ENCODE results near the gene THSD4. TPM values are rescaled to one million over a fixed set of nuclear protein-coding genes. Genes with fewer than 3 reads are reported as not detected.

Gene THSD4
- total and polyA plus RNA-seq, 9 of the 15 experiments (the other 6 are each of a cell fraction or from before 2014, with no cell fraction given) = 0.04 TPM; not detected in 5

- no peak overlapping the region for H3K27ac ChIP-seq (ENCODE audit: extremely low read depth, low read depth, low read length)
- WGBS (ENCODE audit: insufficient coverage, low coverage, missing lambda C conversion rate) = 0% methylated on average over 6 of the region's 6 CpGs
- BruUV-seq (replicated peaks) = no TSS peak
Observed at GRCh38 chr15:71410347-71410746, 295.1 kb downstream of the THSD4 start.

More at GRCh38 chr15:71410347-71410746, 295.1 kb downstream of the THSD4 start:
- Histone ChIP-seq H4K20me1 (replicated peaks; ENCODE audit: control insufficient read depth, insufficient read depth, low read length) (no peaks in the 10 kb centered on the region), H3K4me1 (replicated peaks in 1 of 2; ENCODE audit: control insufficient read depth in 2 of 2, insufficient read depth in 2 of 2, low read length in 2 of 2) (no peaks in the 10 kb centered on the region), H3K9me1 (ENCODE audit: control insufficient read depth, insufficient read depth, low read length) (no peaks in the 10 kb centered on the region), H3K4me2 (ENCODE audit: insufficient read depth, low read length) (no peak overlapping the region), H3K36me3 (ENCODE audit: control insufficient read depth, insufficient read depth, low read length) (no peaks in the 10 kb centered on the region), H2AFZ (ENCODE audit: low read depth, low read length) (no peak overlapping the region), H3K9ac (ENCODE audit: insufficient read depth in 1 of 2, low read depth in 2 of 2, low read length in 2 of 2) (no peak overlapping the region), H3K27me3 (ENCODE audit: control insufficient read depth in 2 of 2, insufficient read depth in 2 of 2, low read length in 2 of 2) (peaks cover 0 to 5% of the 10 kb centered on the region in 2 experiments; a peak in 1 of 5 replicates), H3K9me3 (replicated peaks; ENCODE audit: control insufficient read depth, insufficient read depth, low read depth, low read length) (no peaks in the 10 kb centered on the region), H3K79me2 (ENCODE audit: control insufficient read depth, insufficient read depth, low read length) (no peaks in the 10 kb centered on the region), H3K4me3 (no peak overlapping the region)
- ChIA-PET CTCF (ENCODE audit: low intra/inter-chr PET ratio) (no interaction called here), POLR2A (interaction anchor here (1.1 kb wide), 1 partner anchor 10 kb away, joined by 3 read pairs; no protein-coding TSS in a partner anchor)
- in situ Hi-C loops (cut with MboI) (no loop called here), intact Hi-C loops (cut with micrococcal nuclease) (no loop called here)
- TF ChIP-seq BHLHE40 (IDR thresholded peaks at IDR 0.05; ENCODE audit: low read length) = no peak
- TF ChIP-seq ZBTB9 (CRISPR knock-in tag; IDR thresholded peaks at IDR 0.05) = no peak
- no peak for TF ChIP-seq NR0B1 (IDR thresholded peaks at IDR 0.05; ENCODE audit: partially characterized antibody)
- no peak for TF ChIP-seq POLR2B (IDR thresholded peaks at IDR 0.05; ENCODE audit: low read depth, partially characterized antibody)
- TF ChIP-seq KLF13 (tag; IDR thresholded peaks at IDR 0.05; ENCODE audit: borderline replicate concordance, low read depth) = no peak
- TF ChIP-seq HDAC3 (IDR thresholded peaks at IDR 0.05; ENCODE audit: borderline replicate concordance, partially characterized antibody) = no peak
- no peak for TF ChIP-seq NCOR1 (IDR thresholded peaks at IDR 0.05)
- FAIRE-seq (no peak), DNase-seq (ENCODE audit: extremely low read depth in 1 of 4, low spot score in 3 of 4) (no peak), ATAC-seq (no peak)
